HG03521 (cell line): ENCODE data around the gene SMIM45.

ENCODE experiments used
- ATAC-seq: cut with Tn5 transposase; IDR thresholded peaks from one replicate; pipeline ENCODE4 v1.9.1; 2021; ENCODE audit warnings: mild to moderate bottlenecking, moderate library complexity; ENCODE audit not compliant: unreplicated experiment

Gene SMIM45

GRCh38 chr22:41915035-41915785, 36.7 kb upstream of the SMIM45 start, which contains the start of gene SHISA8:
Gene SHISA8, minus strand, starts transcription at chr22:41915074. Its CDS starts 407 bp downstream, at chr22:41914667.
- ATAC-seq, result no peak

DNA sequence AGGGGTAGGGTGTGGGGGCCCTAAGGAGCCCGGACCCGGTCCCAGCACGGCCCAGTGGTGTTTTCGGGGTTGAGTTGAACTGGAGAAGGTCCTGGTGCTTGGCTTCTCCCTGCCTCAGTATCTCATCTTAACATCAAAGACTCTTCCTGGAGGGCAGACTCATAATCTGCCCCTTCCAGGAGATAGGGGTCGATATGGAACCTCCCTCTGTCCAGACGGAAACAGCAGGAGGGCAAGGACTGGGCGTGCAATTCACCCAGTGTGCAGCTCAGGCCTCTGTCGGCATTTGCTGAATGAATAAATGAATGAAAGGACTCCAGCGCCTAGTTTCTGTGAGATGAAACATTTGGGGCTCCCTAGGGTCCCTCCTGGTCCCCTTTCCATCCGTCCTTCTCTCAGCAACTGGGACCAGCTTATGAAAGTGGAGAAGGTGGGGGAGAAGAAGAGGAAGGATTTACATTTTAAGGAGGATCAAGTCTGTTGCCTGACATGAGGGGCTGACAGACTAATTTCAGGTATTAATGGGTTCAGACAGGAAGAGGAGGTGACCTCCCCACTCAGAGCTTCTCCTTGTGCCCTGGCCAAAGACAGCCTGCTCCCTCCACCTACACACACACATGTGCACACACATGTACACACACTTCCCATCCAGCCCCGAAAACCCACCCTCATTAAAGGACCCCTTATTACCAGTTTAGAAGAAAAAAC, 36.0 kb upstream of the SMIM45 start:
- no peak for ATAC-seq

DNA sequence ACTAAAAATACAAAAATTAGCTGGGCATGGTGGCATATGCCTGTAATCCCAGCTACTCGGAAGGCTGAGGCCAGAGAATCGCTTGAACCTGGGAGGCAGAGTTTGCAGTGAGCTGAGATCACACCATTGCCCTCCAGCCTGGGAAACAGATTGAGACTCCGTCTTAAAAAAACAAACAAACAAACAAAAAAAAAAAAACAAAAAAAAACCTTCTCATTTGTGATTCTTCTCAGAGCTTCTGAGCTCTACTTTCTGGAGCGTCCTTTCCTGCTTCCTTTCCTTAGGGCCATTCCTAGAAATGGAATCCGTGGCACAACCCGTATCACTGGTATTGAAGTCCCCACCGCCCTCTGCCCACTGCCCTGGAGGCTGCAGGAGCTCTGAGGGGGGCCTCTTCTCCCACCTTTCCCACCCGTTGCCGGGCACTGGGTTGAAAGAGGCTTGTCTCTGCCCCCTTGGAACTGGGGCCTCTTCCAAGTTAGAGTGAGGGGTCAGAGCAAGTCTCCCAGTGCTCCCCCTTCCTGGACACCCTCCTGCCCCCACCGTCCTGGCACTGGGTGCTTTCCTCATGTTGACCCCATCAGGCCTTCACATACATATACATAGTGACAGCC, 35.1 kb upstream of the SMIM45 start:
- ATAC-seq, result no peak

DNA sequence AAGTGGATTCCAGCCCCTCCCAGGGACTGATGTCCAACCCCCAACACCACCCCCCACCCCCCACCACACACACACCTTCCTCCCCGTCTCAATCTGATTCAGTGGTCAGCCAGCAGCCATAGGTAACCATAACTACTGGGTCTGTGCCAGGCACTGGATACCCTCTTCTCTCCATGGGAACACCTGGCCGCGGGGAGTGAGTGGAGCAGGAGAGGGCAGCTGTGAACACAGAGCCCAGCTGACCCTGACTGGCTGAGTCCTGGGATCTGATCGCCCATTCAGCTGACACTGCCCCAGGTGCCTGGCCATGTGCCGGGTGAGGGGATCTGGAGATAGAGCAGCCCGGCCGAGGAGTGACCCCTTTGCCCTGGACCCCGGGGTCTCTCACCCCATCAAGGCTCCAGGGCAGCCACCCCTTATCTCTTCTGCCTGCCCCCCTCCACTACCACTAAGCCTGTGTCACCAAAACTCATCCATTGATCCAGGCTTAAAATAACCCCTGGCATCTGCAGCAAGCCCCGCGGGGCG, 34.5 kb upstream of the SMIM45 start:
- ATAC-seq, result no peak

DNA sequence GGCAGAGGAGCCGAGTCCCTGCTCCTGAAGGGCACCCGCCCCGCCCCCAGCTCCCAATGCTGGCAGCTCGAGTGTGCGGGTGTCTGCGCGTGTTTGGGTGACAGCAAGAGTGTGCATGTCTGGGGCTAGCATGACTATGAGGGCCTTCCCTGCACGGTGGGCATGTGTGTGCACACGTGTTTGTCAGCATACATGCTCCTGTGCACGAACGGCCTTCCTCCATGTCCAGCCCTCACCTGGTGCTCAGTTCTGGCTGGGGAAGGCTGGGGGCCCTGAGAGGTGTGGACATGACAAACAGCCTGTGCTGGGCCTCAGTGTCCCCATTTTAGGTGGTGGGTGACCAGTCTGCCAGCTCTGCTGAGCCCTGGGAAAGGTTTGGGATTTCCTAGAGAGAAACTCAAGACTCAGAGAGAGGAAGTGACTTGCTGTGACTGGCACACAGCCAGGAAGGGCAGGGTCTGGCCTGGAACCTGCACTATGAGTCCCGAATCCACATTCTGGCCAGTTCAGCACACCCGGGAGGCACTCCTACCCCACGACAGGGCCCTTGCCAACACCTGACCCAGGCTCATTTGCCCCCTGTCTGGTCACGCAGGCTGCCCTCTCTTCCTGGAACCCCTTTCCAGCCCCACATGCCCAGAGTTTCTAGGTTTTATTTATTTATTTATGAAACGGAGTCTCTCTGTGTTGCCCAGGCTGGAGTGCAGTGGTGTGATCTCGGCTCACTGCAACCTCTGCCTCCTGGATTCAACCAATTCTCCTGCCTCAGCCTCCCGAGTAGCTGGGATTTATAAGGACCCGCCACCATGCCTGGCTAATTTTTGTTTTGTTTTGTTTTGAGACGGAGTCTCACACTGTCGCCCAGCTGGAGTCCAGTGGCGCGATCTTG, 33.8 kb upstream of the SMIM45 start:
- ATAC-seq, result no peak

DNA sequence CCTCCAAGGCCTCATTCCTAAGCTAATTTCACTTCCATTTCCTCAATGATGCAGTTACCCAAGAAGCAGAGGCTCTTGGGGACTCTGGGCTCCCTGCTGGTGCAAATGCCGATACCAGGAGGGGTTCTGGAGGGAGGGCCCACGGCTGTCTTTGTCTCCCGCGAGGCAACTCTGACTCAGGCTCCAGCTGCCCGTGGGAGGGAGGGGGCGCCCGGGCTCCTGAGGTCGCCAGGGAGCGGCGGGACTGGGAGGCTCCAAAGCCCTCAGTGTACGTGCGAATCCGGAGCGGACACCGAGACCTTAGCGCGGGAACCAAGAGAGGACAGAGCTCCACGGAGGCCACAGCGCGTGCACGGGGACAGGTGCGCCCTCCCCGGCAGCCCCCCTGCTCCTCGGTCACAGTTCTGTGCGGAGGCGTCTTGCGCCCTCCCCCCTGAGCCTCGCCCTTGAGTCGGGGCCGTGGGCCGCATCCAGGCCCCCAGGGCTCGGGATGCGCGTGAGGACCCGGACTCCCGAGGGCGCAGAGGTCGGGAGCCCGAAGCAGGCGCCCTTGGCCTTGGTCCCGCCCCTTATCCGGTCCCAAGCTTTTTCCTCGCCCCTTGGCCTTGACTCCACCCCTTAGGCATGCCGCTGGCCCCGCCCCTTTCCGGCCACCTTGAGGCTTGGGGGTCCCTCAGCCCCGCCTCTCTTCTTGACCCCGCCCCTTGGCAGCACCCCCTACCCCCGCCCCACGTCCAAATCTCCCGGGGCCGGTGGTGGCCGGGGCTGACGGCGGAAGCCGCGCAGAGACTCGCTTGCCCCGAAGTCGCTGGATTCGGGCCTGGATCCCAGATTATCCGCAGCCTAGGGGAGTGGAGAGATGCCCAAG, 32.4 kb upstream of the SMIM45 start:
- peak; percentile 45 for ATAC-seq

- peak; percentile 14 for ATAC-seq
Measured at GRCh38 chr22:41920271-41920976, 31.5 kb upstream of the SMIM45 start.

- ATAC-seq, result no peak
Measured at GRCh38 chr22:41922328-41922727, 29.6 kb upstream of the SMIM45 start.

DNA sequence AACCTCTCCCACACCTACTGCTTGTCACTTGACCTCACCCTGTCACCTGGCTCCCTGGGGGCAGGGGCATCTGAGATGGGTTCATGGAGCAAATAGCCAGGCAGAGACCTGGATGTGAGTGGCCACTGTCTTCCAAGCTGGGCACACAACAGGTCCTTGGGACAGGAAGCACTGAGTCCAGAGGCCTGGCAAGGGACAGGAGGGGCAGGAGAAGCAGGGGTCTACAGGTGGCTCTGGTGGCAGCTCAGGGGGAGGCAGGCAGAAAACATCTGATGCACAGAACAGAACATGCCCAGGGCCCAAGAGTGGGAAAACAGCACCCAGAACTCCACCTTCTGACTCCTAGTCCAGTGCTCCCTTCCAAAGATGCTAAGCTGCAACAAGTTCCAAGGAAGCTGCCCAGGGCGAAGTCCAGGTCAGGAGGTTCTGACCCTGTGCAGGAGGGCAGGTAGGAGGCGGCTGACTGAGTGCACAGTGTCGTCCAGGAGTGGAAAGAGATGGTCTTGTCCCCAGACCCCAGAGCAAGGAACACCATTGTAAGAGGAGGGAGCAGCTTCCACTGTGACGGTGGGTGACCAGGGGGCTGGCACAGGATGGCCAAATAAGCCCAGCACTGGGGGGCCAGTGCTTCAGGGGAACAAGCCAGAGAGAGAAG, 28.9 kb upstream of the SMIM45 start:
- no peak for ATAC-seq

- ATAC-seq, result no peak
Measured at GRCh38 chr22:41923595-41924276, 28.2 kb upstream of the SMIM45 start.

DNA sequence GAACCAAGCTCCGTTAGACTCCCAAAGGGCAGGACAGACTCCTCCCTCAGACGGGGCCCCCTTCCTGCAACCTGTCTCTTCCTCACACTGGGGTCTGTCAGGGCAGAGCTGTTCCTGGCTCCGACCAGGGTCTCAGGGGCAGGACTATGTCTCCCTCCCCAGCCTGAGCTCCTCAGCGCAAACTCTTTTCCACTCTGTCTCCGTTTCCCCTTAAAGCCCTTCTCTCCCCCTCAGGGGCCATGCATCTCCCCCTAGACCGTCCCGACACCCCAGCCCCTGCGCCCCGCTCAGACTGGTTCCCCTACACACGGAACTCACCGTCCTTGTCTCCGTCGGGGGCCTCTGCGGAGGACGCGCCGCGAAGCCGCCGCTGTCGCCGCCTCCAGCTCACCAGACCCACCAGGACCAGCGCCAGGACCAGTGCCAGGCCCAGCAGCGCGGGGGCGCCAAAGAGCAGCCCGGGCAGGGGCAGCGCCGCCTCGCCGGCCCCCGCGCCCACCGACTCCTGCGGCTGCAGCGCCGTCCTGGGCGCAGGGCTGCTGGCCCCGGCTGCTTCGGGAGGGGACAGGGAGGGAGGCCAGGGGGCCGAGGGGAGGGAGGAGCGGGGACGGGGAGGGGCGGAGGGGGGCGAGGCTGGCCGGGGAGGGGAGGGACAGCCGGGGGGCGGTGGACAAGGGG, 26.0 kb upstream of the SMIM45 start:
- no peak for ATAC-seq

GRCh38 chr22:41927813-41928212, 24.1 kb upstream of the SMIM45 start:
- no peak for ATAC-seq

DNA sequence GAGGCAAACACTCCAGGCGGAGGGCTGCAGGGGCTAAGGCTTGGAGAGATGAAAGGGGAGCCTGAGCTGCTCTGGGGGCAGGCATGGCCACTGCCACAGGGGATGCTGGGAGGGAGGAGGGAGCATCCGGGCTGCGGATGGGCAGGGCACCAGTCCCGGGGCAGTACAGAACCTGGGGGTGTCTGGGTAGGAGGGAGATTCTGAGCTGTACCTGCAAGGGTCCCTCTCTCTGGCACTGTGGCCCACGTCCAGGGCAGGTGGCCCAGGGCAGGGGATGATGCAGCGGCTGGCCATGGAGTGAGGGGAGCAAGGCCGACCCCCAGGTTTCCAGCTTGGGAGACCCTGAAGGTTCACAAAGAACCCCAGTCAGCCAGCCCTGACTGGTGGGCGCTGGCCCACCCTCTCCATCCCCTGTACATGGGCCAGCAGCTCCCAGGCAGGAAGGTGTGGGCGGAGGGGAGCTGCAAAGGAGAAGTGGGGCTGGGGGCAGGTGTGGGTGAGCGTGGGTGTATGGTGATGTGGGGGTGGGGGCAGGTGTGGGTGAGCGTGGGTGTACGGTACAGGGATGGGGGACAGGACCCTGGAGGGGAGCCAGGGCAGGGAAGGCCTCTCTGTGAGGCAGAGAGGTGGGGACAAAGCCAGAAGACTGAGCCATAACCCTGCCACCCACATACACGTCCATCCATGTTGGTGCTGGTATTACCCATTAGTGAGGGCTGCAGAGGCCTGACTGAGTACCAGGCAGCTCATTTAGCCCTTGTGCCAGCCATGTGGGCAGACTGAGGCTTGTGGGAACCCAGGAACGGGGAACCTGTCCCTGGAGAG, 23.1 kb upstream of the SMIM45 start:
- no peak for ATAC-seq

- no peak for ATAC-seq
Measured at GRCh38 chr22:41929418-41929810, 22.5 kb upstream of the SMIM45 start.

- ATAC-seq, result no peak
Measured at GRCh38 chr22:41931701-41932269, 20.2 kb upstream of the SMIM45 start.

DNA sequence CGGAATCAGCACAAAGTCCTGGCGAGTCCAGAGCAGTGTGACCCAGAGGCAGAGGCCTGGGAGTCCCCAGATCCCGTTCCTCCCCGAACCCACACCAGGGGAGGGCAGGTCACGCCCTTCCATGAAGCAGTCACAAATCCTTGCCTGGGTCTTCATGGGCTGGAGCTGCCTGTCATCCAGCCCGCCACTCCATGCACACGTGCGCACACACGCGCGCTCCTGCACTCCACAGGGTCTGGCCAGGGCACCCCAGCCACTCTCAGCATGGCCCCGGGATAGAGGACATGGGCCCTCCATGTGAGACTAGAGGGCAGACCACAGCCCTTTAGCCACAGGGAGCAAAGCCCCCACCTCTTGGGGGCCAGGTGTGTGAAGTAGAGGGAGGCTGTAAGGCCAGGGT, 19.6 kb upstream of the SMIM45 start:
- ATAC-seq, result no peak
